HG03095 (cell line): ENCODE data around the gene SLC25A51.
A peak's percentile ranks its signal among the peaks of the same experiment; 100 is the strongest.
"Not testable (repeated sequence)": the region's sequence is repeated elsewhere in the genome, so short reads cannot be mapped to it uniquely, and the experiment has no call there.

Source experiments
- ATAC-seq: cut with Tn5 transposase; IDR thresholded peaks from one replicate; pipeline ENCODE4 v1.9.1; 2021; ENCODE audit warnings: moderate library complexity; ENCODE audit not compliant: unreplicated experiment

Gene SLC25A51

GRCh38 chr9:37905776-37906175 is 1.8 kb upstream of the SLC25A51 start:
- no peak for ATAC-seq

- no peak for ATAC-seq
Observed at GRCh38 chr9:37905131-37905505, 1.2 kb upstream of the SLC25A51 start.

GRCh38 chr9:37904445-37905130 is 661 bp upstream of the SLC25A51 start:
- ATAC-seq, result no peak

GRCh38 chr9:37902796-37903646 is 906 bp downstream of the SLC25A51 start:
- ATAC-seq, result peak; percentile 4

- ATAC-seq, result no peak
Observed at GRCh38 chr9:37902131-37902530, 1.8 kb downstream of the SLC25A51 start.

GRCh38 chr9:37899041-37899440 is 4.9 kb downstream of the SLC25A51 start:
- no peak for ATAC-seq

GRCh38 chr9:37897665-37898064 is 6.3 kb downstream of the SLC25A51 start:
- no peak for ATAC-seq

- no peak for ATAC-seq
Observed at GRCh38 chr9:37892063-37892462, 11.9 kb downstream of the SLC25A51 start.

- not testable (repeated sequence) for ATAC-seq
Observed at GRCh38 chr9:37891042-37891441, 12.9 kb downstream of the SLC25A51 start.

GRCh38 chr9:37889536-37889935 is 14.4 kb downstream of the SLC25A51 start:
- no peak for ATAC-seq

- ATAC-seq, result not testable (repeated sequence)
Observed at GRCh38 chr9:37887977-37888583, 15.8 kb downstream of the SLC25A51 start.

- no peak for ATAC-seq
Observed at GRCh38 chr9:37880916-37881479, 22.9 kb downstream of the SLC25A51 start.

- ATAC-seq, result no peak
Observed at GRCh38 chr9:37876376-37876775, 27.6 kb downstream of the SLC25A51 start.

- ATAC-seq, result no peak
Observed at GRCh38 chr9:37873955-37874354, 30.0 kb downstream of the SLC25A51 start.

GRCh38 chr9:37870799-37871176 is 33.1 kb downstream of the SLC25A51 start:
- ATAC-seq, result no peak

GRCh38 chr9:37870081-37870798 is 33.7 kb downstream of the SLC25A51 start:
- ATAC-seq, result no peak

- ATAC-seq, result no peak
Observed at GRCh38 chr9:37862530-37862929, 41.4 kb downstream of the SLC25A51 start.

- no peak for ATAC-seq
Observed at GRCh38 chr9:37859043-37859442, 44.9 kb downstream of the SLC25A51 start.

- no peak for ATAC-seq
Observed at GRCh38 chr9:37856551-37856950, 47.4 kb downstream of the SLC25A51 start.

GRCh38 chr9:37852222-37852621 is 51.7 kb downstream of the SLC25A51 start:
- no peak for ATAC-seq
